ENCODE data around the gene GAB1.

Gene GAB1

GRCh38 chr4:143407888-143408287, 71.2 kb downstream of the GAB1 start:
- in situ Hi-C loops (cut with MboI; ENCODE audit: low sequenced_read_pairs): no loop called here

GRCh38 chr4:143410015-143410414, 73.3 kb downstream of the GAB1 start:
- in situ Hi-C loops (cut with MboI; ENCODE audit: low sequenced_read_pairs): no loop called here

- in situ Hi-C loops (cut with MboI; ENCODE audit: low sequenced_read_pairs): no loop called here
Measured at GRCh38 chr4:143411527-143412419, 75.1 kb downstream of the GAB1 start.

- in situ Hi-C loops (cut with MboI; ENCODE audit: low sequenced_read_pairs): no loop called here
Measured at GRCh38 chr4:143412420-143412758, 75.7 kb downstream of the GAB1 start.

GRCh38 chr4:143417679-143418403, 81.2 kb downstream of the GAB1 start:
- in situ Hi-C loops (cut with MboI; ENCODE audit: low sequenced_read_pairs): no loop called here

- in situ Hi-C loops (cut with MboI; ENCODE audit: low sequenced_read_pairs): no loop called here
Measured at GRCh38 chr4:143420227-143420626, 83.6 kb downstream of the GAB1 start.

- in situ Hi-C loops (cut with MboI; ENCODE audit: low sequenced_read_pairs): no loop called here
Measured at GRCh38 chr4:143421609-143422008, 84.9 kb downstream of the GAB1 start.

- in situ Hi-C loops (cut with MboI; ENCODE audit: low sequenced_read_pairs): no loop called here
Measured at GRCh38 chr4:143424276-143424675, 87.6 kb downstream of the GAB1 start.

- in situ Hi-C loops (cut with MboI; ENCODE audit: low sequenced_read_pairs): no loop called here
Measured at GRCh38 chr4:143431526-143432257, 95.0 kb downstream of the GAB1 start.

GRCh38 chr4:143432258-143432591, 95.5 kb downstream of the GAB1 start:
- in situ Hi-C loops (cut with MboI; ENCODE audit: low sequenced_read_pairs): no loop called here

GRCh38 chr4:143433231-143433630, 96.6 kb downstream of the GAB1 start:
- in situ Hi-C loops (cut with MboI; ENCODE audit: low sequenced_read_pairs): no loop called here

GRCh38 chr4:143435955-143436354, 99.3 kb downstream of the GAB1 start:
- in situ Hi-C loops (cut with MboI; ENCODE audit: low sequenced_read_pairs): no loop called here

GRCh38 chr4:143437476-143437875, 100.8 kb downstream of the GAB1 start:
- in situ Hi-C loops (cut with MboI; ENCODE audit: low sequenced_read_pairs): no loop called here

- in situ Hi-C loops (cut with MboI; ENCODE audit: low sequenced_read_pairs): no loop called here
Measured at GRCh38 chr4:143437937-143438336, 101.3 kb downstream of the GAB1 start.

- in situ Hi-C loops (cut with MboI; ENCODE audit: low sequenced_read_pairs): no loop called here
Measured at GRCh38 chr4:143438710-143439109, 102.0 kb downstream of the GAB1 start.

GRCh38 chr4:143441109-143441508, 104.4 kb downstream of the GAB1 start:
- in situ Hi-C loops (cut with MboI; ENCODE audit: low sequenced_read_pairs): no loop called here

- in situ Hi-C loops (cut with MboI; ENCODE audit: low sequenced_read_pairs): no loop called here
Measured at GRCh38 chr4:143441678-143442077, 105.0 kb downstream of the GAB1 start.

- in situ Hi-C loops (cut with MboI; ENCODE audit: low sequenced_read_pairs): no loop called here
Measured at GRCh38 chr4:143443728-143444127, 107.1 kb downstream of the GAB1 start.

- in situ Hi-C loops (cut with MboI; ENCODE audit: low sequenced_read_pairs): no loop called here
Measured at GRCh38 chr4:143451186-143451585, 114.5 kb downstream of the GAB1 start.

- in situ Hi-C loops (cut with MboI; ENCODE audit: low sequenced_read_pairs): no loop called here
Measured at GRCh38 chr4:143455211-143455610, 118.5 kb downstream of the GAB1 start.

GRCh38 chr4:143458966-143459365, 122.3 kb downstream of the GAB1 start:
- in situ Hi-C loops (cut with MboI; ENCODE audit: low sequenced_read_pairs): no loop called here
